GM18511 (cell line): ENCODE data around the gene DIPK1B.

Source experiments
- ATAC-seq: cut with Tn5 transposase; IDR thresholded peaks from one replicate; pipeline ENCODE4 v1.9.1; 2021; ENCODE audit warnings: mild to moderate bottlenecking, moderate library complexity; ENCODE audit not compliant: unreplicated experiment

Gene DIPK1B

DNA sequence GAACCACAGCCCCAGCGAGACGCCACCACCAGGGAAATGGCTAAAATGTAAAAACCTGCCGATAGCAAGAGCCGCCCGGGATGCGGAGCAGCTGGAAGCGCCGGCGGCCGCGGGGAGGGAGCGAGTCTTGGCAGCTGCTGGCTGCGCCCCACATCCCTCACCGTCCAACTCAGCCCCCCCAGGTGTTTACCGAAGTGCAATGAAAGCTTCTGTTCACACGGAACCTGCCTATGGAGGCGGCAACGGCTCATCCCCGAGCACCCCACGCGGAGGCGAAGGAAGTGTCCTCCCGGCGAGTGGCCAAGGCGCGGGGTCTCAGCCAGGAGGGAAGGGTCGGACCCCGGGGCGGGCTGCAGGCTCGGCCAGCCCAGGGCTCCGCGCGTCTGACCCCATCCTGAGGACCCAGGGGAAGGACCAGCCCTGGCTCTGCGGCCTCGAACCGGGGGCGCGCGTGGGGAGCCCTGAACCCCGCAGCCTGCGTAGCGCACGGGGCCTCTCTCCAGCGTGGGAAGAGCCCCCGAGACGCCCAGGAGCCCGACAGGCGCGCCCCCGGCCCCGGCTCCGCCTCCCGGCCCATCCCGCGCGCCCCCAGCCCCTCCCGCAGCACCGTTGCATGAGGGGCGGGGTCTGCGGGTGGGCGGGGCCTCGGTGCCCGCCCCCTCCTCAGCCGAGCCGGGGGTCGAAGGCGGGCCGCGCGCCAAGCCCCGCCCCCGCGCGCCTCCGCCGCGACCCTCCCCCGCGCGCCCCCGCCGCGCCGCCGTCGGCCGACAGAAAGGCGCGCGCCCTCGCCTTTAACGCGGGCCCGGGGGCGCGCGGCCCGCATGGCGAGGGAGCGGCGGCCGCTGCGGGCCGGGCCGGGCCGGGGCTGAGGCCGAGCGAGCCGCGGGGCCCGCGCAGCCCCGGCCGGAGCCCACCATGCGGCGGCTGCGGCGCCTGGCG is at the start of gene DIPK1B:
TSS of gene DIPK1B (plus strand) at position 822 of the 939 bp plus-strand sequence. CDS start at position 916, 94 bp downstream.
- no peak for ATAC-seq

DNA sequence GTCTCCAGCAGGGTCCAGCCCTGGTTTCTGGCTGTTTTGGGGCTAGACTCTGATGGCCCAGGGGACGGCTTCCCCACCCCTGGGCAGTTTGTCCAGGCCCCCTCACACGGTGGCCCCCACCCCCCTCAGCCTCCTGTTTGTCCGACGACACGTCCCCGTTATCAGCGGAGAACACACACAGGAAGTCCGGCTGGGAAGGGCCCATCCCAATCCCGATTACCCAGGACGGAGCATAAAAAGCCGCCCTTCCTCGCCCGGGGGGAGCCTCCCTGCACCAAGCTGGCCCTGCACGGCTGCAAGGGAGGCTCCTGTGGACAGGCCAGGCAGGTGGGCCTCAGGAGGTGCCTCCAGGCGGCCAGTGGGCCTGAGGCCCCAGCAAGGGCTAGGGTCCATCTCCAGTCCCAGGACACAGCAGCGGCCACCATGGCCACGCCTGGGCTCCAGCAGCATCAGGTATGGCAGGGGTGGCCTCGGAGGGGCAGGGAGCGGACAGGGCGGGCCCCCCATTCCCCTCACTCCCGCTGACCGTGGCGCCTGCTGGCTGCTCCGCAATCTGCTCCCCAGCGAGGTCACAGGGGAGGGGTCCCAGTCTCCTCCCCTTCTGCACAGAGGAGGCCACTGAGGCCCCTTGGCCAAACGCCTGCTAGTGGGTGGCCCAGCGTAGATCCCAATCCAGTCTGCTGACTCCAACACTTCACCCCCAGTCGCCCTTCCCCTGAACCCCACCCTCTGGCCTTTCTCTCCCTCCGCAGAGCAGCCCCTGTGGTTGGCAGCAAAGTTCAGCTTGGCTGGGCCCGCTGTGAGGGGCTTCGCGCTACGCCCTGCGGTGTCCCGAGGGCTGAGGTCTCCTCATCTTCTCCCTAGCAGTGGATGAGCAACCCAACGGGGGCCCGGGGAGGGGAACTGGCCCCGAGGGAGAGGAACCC is 49.5 kb upstream of the DIPK1B start, which contains the start of gene EGFL7:
TSS of gene EGFL7 (plus strand) at position 261 of the 926 bp plus-strand sequence. CDS start 5,367 bp downstream, outside the sequence.
- ATAC-seq, result no peak

DNA sequence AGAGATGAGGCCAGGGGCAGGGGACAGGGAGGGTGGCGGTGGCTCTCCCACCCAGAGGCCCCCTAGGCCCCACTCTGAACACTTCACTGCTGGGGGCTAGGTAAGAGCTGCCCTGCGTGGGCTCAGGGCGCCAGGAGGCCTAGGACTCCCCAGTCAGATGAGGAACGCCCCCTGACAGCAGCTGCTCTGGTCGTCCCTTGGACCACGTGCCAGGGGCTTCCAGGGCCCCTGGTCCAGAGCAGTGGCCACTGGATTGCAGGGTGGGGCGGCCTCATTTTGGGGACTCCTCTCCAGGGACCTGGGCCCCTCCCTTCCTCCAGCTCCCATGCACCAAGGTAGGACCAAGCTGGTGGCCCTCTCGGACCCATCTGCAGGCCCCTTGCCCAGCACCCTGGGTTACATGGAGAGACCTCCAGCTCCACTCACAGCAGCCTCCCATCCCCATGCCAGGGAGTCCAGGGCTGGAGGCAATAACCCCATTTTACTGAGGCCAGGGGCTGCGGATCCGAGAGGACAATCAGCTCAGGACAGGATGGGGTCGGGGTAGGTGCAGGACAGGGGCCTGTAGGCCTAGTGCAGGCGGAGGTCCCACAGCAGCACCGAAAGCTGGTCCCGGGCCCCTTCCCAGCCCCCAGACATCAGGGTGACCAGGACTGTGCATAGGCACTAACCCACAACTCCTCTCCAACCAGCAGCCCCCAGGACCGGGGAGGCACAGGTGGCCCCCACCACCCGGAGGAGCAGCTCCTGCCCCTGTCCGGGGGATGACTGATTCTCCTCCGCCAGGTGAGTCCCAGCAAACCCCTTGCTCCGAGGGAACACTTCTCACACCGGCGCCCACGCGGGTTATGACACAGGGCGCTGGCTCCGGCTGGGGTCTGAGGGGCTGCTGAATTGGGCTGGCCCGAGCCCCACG is 48.1 kb upstream of the DIPK1B start:
- no peak for ATAC-seq

DNA sequence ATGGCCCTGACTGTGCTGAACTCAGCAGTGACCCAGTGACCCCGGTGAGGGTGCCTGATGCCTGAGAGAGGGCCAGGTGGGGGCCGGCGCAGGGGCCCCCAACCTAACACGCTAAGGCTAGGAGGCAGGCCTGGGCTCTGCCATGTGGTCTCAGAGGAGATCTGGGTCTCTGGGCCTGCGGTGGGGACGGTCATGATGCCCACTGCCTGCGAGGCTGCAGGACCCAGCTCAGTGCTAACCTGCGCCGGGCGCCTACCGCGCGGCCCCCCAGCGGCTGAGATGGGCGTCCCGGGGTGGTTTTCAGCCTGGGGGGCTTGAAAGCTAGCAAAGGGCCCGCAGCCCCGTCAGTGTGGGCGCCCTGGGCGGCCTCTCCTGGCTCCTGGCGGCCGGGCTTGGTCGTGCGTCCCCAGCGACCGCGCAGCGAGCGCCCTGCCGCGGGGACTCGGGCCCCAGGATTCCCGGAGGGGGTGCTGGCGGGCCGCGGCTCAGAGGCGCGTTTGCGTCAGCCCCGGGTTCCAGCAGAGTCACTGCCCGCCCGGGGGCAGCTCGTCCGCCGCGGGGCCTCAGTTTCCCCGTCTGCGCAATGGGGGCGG is 47.2 kb upstream of the DIPK1B start:
- ATAC-seq, result no peak

DNA sequence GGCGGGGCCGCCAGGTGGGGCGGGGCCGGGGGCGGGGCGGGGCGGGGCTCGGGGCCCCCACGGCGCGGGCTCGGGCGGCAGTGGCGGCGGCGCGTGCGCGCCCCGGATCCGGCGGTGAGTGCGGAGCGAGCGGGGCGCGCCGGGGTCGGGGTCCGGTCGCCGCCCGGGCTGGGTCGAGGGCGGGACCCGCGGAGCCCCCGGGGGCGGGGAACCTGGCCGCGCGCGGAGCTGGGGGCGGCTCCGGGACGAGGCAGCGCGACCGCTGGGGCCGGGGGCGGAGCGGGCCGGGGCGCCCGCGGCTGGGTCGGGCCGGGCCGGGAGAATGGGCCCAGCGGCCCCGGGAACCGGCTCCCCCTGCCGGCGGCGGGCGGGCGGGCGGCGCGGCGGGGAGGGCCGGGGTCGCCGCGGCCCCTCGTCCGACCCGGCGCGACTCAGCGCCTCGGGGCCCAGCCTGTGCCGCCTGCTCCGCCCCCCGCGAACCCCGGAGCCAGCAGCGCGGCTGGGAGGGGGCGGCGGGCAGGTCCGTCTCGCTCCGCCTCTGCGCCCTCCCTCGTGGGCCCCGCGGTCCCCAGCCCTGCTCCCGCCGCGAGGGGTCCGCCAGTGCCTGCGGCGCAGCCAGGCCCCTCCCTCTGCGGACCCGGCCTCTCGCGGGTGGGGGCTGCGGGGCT is 46.5 kb upstream of the DIPK1B start:
- no peak for ATAC-seq

DNA sequence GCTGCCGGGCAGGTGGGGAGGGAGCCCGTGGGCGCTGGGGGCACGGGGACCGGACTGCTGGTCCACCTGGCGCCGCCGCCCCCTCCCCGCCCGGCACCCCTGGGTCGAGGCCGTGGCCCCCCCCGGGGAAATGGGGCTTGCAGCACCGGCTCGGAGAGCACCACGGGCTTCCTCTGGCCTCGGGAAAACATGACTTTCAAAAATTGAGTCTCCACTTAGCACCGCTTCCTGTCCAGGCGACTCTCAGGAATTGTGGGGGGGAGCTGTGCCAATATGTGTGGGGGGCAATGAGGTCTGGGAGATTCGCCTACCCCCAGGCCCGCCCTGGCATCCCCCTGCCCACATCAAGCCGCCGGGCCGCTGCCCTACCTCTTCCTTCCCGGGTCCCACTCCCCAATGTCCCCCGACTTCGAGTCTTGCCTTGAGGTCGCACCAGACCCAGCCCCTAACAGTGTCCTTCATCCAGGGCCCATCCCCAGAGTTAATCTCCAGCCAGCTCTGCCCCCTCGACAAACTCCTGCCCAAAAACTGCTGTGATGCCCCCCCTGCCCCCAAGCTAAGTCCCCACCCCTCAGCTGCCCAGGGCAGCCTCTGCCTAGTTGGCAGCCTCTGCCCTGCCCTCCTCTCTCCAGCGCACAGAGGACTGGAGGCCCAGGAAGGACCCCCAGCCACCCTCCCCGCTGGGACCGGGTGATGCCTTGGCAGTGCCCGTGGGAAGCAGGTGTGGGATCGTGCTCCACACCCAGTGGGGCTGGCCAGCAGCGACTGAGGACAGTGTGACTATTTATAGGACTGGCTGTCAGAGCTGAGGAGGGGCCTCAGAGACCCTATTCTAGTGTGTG is 45.8 kb upstream of the DIPK1B start:
- ATAC-seq, result no peak

DNA sequence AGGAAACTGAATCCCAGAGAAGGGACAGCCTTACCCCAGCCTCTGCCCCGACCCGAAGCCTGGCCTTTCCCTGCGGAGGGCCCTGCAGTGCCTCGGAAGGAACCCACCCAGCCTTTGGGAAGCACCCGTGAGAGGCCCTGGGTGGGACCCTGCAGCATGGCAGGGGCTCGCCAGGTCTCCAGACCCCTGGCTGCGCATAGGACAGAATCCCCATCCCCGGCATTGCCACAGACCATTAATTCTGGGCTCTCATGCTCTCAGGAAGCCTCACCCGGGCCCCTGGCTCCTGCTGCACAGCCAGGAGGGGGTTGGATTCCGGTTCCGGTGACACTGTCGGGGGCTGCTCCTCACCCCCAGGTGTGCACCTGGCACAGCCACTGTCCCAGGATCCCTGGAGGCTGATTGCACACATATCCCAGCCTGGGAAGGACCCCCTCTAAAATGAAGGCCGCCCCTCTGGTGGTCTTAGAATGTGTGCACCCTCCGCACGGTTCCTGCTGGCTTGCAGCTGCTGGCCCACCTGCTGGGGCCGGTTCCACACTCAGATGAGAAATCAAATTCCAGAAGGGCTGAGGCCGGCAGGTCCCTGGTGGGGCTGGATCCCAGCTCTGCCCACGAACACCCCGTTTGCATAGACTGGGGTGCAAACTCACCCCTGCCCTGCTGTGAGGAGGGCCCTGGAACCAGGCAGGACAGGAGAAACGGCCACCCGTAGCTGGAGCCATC is 45.0 kb upstream of the DIPK1B start:
- ATAC-seq, result no peak

DNA sequence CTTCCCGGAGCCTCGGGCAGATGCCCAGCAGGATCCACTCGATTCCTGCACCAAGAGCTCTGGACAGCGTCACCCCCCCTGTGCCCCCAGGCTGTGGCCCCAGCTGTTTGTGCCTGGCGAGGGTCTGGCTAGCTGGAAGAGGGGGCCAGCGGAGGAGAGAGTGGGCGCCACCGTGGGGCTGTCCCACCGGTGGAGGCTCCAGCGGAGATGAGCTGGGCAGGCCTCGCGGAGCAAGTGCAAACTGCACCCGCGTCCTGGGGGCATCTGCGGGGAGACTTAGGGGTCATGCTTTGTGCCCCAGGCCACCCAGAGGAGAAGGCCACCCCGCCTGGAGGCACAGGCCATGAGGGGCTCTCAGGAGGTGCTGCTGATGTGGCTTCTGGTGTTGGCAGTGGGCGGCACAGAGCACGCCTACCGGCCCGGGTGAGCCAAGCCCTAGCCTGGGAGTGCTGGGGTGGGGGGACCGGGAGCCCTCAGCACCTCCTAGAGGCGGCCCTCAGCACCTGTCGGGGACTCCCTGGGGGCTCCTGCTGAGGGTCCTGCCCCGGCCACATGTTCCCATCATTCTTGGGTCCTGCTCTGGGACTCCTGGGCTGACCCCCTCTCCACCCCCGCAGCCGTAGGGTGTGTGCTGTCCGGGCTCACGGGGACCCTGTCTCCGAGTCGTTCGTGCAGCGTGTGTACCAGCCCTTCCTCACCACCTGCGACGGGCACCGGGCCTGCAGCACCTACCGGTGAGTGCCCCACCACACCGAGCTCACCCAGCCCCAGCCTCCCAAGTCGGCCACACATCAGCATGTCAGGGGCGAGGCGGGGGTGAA is 44.2 kb upstream of the DIPK1B start:
- no peak for ATAC-seq

DNA sequence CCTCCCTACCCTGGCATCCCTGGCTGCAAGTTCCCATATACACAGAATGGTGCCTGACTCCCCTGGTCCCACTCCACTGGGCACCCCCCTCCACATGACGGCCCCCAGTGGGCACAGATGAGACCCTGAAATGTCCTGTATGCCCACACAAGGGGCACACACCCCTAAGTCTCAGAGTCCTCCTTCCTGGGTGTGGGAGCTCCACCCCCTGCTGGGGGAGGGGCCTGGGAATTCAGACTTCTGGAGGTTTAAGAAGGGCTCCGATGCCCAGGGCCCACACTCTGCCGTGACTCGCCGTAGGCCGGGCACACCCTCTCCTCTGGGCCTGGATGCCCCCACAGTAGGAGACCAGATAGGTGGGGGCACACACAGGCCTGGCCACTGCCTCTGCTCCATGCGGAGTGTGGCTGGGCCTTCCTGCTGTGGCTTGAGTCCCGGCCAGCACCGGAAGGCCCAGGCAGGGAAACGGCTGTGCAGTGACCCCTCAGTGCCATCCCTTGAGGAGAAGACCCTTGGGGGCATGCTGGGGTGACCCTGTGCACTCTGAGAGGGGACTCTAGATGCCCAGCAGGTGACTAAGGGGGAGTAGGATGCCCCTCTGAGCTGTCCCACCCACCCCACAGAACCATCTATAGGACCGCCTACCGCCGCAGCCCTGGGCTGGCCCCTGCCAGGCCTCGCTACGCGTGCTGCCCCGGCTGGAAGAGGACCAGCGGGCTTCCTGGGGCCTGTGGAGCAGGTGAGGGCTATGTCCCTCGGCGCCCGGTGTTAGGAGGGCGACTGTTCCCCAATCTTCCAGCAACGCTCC is 43.2 kb upstream of the DIPK1B start:
- ATAC-seq, result no peak

DNA sequence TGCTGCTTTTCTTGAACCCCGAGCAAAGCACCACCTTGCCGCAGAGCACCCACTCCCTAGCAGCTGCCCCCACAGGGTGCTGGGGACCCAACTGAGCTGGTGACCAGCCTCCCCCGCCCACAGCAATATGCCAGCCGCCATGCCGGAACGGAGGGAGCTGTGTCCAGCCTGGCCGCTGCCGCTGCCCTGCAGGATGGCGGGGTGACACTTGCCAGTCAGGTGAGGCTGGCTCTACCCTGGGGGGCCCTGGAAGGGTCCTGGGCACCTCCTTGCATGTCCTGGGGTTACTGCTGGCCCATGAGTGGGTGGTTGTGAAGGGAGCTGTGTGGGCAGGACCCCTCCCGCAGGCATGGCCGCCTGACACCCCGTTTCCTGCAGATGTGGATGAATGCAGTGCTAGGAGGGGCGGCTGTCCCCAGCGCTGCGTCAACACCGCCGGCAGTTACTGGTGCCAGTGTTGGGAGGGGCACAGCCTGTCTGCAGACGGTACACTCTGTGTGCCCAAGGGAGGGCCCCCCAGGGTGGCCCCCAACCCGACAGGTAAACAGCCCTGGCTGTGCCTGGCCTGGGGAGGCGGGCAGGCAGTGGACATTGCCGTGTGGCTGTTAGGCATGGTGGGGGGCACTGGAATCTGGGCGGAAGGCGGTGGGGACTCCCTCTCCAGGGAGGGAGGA is 42.4 kb upstream of the DIPK1B start:
- no peak for ATAC-seq

DNA sequence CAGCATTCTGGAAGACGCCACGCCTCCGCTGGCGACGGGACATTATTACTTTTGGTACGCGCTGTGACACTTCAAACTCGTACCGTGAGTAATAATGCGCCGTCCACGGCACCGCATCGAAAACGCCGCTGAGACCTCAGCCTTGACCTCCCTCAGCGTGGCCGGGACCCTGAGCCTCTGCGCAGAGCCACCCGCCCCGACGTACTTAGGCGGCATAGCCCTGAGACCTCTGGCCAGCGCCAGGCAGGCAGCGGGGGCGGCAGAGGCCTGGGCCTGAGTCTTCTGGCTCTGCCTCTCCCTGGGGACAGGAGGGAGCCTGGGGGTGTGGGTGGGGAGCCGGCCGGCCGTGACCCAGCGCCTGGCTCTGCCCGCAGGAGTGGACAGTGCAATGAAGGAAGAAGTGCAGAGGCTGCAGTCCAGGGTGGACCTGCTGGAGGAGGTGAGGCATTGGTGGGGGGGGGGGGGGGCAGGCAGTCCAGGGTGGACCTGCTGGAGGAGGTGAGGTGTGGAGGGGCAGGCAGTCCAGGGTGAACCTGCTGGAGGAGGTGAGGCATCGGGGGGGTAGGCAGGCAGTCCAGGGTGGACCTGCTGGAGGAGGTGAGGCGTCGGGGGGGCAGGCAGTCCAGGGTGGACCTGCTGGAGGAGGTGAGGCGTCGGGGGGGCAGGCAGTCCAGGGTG is 41.7 kb upstream of the DIPK1B start:
- no peak for ATAC-seq

DNA sequence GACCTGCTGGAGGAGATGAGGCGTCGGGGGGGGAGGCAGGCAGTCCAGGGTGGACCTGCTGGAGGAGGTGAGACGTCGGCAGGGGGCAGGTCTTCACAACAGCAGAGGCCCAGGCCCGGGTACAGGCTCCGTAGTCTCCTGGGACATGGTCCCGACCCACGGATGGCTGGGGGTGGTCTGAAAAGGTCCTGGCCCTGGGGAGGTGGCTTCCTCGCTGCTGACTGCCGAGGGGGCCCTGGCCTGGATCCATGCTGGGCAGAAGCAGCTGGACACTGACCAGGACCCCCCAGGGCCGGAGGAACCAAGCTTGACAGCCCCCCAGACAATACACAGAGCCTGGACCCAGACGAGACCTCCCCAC is 41.1 kb upstream of the DIPK1B start:
- ATAC-seq, result no peak

DNA sequence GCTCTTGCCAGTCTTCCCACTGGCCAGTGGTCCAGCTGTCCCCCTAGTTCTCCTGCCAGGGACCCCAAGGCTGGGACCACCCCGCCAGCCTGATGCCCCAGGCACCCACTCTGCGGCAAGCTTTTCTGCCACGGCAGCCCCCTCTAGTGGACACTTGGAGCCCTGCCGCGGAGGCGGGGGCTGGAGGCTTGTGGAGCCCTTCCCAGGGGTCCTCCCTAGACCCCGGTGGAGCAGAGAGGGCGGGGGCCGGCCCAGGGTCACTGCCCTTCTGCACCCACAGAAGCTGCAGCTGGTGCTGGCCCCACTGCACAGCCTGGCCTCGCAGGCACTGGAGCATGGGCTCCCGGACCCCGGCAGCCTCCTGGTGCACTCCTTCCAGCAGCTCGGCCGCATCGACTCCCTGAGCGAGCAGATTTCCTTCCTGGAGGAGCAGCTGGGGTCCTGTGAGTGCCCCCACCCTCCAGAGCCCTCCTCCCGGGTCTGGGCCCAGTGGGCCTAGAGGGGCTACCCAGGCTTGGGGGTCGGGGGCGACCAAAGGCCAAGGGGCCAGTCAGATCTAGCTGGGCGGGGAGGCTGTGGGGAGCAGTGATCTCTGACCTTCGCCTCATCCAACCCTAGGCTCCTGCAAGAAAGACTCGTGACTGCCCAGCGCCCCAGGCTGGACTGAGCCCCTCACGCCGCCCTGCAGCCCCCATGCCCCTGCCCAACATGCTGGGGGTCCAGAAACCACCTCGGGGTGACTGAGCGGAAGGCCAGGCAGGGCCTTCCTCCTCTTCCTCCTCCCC is 40.5 kb upstream of the DIPK1B start:
- ATAC-seq, result no peak

DNA sequence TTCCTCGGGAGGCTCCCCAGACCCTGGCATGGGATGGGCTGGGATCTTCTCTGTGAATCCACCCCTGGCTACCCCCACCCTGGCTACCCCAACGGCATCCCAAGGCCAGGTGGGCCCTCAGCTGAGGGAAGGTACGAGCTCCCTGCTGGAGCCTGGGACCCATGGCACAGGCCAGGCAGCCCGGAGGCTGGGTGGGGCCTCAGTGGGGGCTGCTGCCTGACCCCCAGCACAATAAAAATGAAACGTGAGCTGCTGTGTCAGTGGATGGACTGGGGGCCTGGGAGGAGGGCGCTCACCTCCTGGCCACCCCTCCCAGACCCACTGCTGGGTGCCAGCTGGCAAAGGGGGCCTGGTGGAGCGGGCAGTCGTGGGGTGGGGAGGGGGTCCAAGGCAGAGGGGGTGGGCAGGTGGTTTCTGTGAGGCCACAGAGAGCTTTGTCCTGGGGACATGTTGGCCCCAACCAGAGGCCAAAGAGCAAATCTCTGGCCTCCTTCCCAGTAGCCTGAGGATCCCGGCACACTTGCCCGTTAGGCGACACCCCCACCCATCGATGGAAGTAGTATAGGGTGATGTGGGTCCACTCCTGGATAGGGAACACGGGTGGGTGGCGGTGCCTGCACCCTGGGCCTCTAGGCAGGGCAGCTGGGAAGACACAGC is 39.8 kb upstream of the DIPK1B start:
- no peak for ATAC-seq
